Esophagus muscularis mucosa (tissue), 4 donors: ENCODE data around the gene HCFC1R1.

ENCODE experiments used
- EP300 ChIP-seq: sonication (generic); formaldehyde crosslinking; IDR thresholded peaks from one replicate; pipeline ENCODE4 v1.6.1; 2017; ENCODE audit warnings: antibody characterized with exemption
- POLR2A ChIP-seq: fragments of 450-650 bp; IDR thresholded peaks from one replicate; pipeline ENCODE4 v1.6.1; 2017; ENCODE audit warnings: antibody characterized with exemption, moderate library complexity, mild to moderate bottlenecking, low read depth
- TF ChIP-seq, protein P1 (sequence below), 3 experiments: fragments of 200-600 bp in 2 of 3; fragments of 450-650 bp in 1 of 3; sonication (generic) in 2 of 3; IDR thresholded peaks; one replicate each; pipeline ENCODE4 v1.5.1; 2017 to 2019; ENCODE audit warnings: antibody characterized with exemption in 3 of 3, mild to moderate bottlenecking in 2 of 3, moderate library complexity in 1 of 3

DNA sequence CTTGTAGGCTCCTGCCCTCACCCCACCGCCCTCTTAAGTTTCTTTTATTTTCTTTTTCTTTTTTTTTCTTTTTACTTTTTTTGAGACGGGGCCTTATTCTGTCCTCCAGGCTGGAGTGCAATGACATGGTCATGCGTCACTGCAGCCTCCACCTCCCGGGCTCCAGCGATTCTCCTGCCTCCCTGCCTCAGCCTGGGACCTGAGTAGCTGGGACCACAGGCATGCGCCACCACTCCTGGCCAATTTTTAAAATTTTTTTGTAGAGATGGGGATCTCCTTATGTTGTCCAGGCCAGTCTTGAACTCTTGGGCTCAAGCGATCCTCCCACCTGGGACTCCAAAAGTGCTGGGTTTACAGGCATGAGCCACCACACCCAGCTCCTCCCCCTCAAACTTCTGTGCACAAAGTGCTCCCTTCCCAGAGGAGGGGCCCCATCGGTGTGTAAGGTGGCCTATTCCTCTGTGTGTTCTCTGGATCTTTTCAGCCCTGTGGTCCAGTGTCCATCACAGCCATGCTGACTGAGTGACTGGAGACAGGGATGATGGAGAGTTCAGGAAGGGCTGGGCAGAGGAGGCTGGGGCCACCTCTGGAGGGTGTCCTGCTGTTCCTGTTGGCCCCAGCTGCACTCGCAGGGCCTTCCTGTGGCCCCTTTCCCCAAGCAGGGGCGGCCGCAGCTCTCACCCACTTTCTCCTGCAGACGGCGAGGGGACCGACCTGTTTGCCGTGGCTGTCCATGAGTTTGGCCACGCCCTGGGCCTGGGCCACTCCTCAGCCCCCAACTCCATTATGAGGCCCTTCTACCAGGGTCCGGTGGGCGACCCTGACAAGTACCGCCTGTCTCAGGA is 32.8 kb upstream of the HCFC1R1 start:
- TF ChIP-seq, protein P1, sequence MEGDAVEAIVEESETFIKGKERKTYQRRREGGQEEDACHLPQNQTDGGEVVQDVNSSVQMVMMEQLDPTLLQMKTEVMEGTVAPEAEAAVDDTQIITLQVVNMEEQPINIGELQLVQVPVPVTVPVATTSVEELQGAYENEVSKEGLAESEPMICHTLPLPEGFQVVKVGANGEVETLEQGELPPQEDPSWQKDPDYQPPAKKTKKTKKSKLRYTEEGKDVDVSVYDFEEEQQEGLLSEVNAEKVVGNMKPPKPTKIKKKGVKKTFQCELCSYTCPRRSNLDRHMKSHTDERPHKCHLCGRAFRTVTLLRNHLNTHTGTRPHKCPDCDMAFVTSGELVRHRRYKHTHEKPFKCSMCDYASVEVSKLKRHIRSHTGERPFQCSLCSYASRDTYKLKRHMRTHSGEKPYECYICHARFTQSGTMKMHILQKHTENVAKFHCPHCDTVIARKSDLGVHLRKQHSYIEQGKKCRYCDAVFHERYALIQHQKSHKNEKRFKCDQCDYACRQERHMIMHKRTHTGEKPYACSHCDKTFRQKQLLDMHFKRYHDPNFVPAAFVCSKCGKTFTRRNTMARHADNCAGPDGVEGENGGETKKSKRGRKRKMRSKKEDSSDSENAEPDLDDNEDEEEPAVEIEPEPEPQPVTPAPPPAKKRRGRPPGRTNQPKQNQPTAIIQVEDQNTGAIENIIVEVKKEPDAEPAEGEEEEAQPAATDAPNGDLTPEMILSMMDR (IDR thresholded peaks at IDR 0.05), result no peak
- TF ChIP-seq EP300 (no peak), POLR2A (no peak)
